RPMI8226 (cell line): Measurements from ENCODE around the gene MCM3AP.
"Not testable (repeated sequence)": the region's sequence is repeated elsewhere in the genome, so short reads cannot be mapped to it uniquely, and the experiment has no call there.

ENCODE experiments used
- DNase-seq: peaks from one replicate; pipeline ENCODE4 v3.0.0-alpha.2; 2015

MCM3AP gene

GRCh38 chr21:46239817-46240325 is 45.5 kb downstream of the MCM3AP start:
- no peak for DNase-seq

GRCh38 chr21:46237474-46237873 is 47.9 kb downstream of the MCM3AP start:
- DNase-seq, result no peak

- DNase-seq, result no peak
These were observed 50.9 kb downstream of the MCM3AP start for GRCh38 chr21:46234436-46234950.

- no peak for DNase-seq
These were observed 55.5 kb downstream of the MCM3AP start for GRCh38 chr21:46229923-46230260.

- peak; percentile 59 for DNase-seq
These were observed 56.1 kb downstream of the MCM3AP start for GRCh38 chr21:46229133-46229922.

GRCh38 chr21:46228345-46229051 is 56.9 kb downstream of the MCM3AP start, which contains the start of gene LSS:
LSS (minus strand) TSS chr21:46228774; CDS start chr21:46228745, 29 bp downstream.
- peak; percentile 100 for DNase-seq

GRCh38 chr21:46227811-46228344 is 57.5 kb downstream of the MCM3AP start:
- peak; percentile 33 for DNase-seq

- peak; percentile 38 for DNase-seq
These were observed 58.4 kb downstream of the MCM3AP start for GRCh38 chr21:46226920-46227599.

GRCh38 chr21:46226146-46226545 is 59.3 kb downstream of the MCM3AP start:
- no peak for DNase-seq

- DNase-seq, result not testable (repeated sequence)
These were observed 61.8 kb downstream of the MCM3AP start for GRCh38 chr21:46223661-46224060.

GRCh38 chr21:46223217-46223616 is 62.2 kb downstream of the MCM3AP start:
- no peak for DNase-seq

GRCh38 chr21:46222436-46223116 is 62.8 kb downstream of the MCM3AP start:
- DNase-seq, result no peak

GRCh38 chr21:46221664-46222435 is 63.6 kb downstream of the MCM3AP start:
- DNase-seq, result no peak

GRCh38 chr21:46220847-46221246 is 64.6 kb downstream of the MCM3AP start:
- DNase-seq, result no peak

GRCh38 chr21:46220275-46220810 is 65.1 kb downstream of the MCM3AP start:
- DNase-seq, result no peak

GRCh38 chr21:46219591-46220239 is 65.7 kb downstream of the MCM3AP start:
- DNase-seq, result no peak

- DNase-seq, result no peak
These were observed 66.4 kb downstream of the MCM3AP start for GRCh38 chr21:46218906-46219590.

GRCh38 chr21:46217511-46218196 is 67.8 kb downstream of the MCM3AP start:
- DNase-seq, result no peak

- DNase-seq, result no peak
These were observed 69.2 kb downstream of the MCM3AP start for GRCh38 chr21:46216132-46216747.
